K562 (cell line): ENCODE measurements around the gene BRF1. TPM values are rescaled to one million over a fixed set of nuclear protein-coding genes. Genes with fewer than 3 reads are reported as not detected.

Experiments used
- ATAC-seq: fragments of 200-7000 bp; cut with Tn5 transposase; 3 replicates; pipeline ENCODE4 v1.9.1; 2020; ENCODE audit warnings: moderate library complexity
- BruUV-seq: library from RNA; stranded (reverse); fragments of 400-500 nt; replicated peaks from 2 replicates; lab custom pipeline; 2021; lab: Mats Ljungman, UMichigan
- CTCF ChIA-PET: fragments of 300-600 bp; formaldehyde crosslinking; extraction: SDS; loops from one replicate; lab custom pipeline; 2021; ENCODE audit warnings: low intra/inter-chr PET ratio; lab: Yijun Ruan, JAX
- POLR2A ChIA-PET: fragments of 300-600, 350-650 bp; sonication (Branson Sonifier 250); formaldehyde crosslinking; extraction: SDS; loops from one replicate; lab custom pipeline; 2021; ENCODE audit warnings: antibody characterized with exemption, inconsistent platforms; lab: Yijun Ruan, JAX
- DNase-seq, 4 experiments: peaks; one replicate each; pipeline versions ENCODE4 v3.0.0 to v3.0.0-alpha.2; 2011 to 2018; ENCODE audit warnings: low spot score in 3 of 4, mixed read lengths in 3 of 4; ENCODE audit errors: extremely low read depth in 1 of 4
- FAIRE-seq: peaks from 2 replicates; lab custom pipeline; 2011; peaks lifted over from hg19 to GRCh38; lab: Jason Lieb, UNC
- H2AFZ ChIP-seq: 2 replicates; pipeline ENCODE4 v1.6.0; 2011; ENCODE audit warnings: low read depth, low read length, control low read depth, inconsistent platforms
- H3K27ac ChIP-seq: fragments of 200-600 bp; 3 replicates; pipeline ENCODE4 v1.8.0; 2011; ENCODE audit warnings: low read depth, mild to moderate bottlenecking, control low read depth, inconsistent platforms, low read length, moderate library complexity, mixed read lengths; ENCODE audit errors: extremely low read depth
- H3K27me3 ChIP-seq, 2 experiments: fragments of 300-600 bp in 1 of 2; 2 replicates in 1 of 2; 3 replicates in 1 of 2; pipeline versions ENCODE4 v1.6.0 to v1.8.0; 2011; ENCODE audit warnings: inconsistent platforms in 2 of 2, low read length in 2 of 2, mild to moderate bottlenecking in 1 of 2, mixed read lengths in 1 of 2, moderate library complexity in 1 of 2; ENCODE audit not compliant: control insufficient read depth in 2 of 2, insufficient read depth in 2 of 2
- H3K36me3 ChIP-seq: fragments of 300-600 bp; 3 replicates; pipeline ENCODE4 v1.8.0; 2011; ENCODE audit warnings: mild to moderate bottlenecking, low read length, inconsistent platforms; ENCODE audit not compliant: control insufficient read depth, insufficient read depth
- H3K4me1 ChIP-seq, 2 experiments: fragments of 200-600 bp in 1 of 2; replicated peaks in 1 of 2; 2 replicates in 1 of 2; 3 replicates in 1 of 2; pipeline versions ENCODE4 v1.5.1 to v1.8.0; 2011; ENCODE audit warnings: inconsistent platforms in 2 of 2, low read length in 2 of 2, mild to moderate bottlenecking in 1 of 2, mixed read lengths in 1 of 2, moderate library complexity in 1 of 2; ENCODE audit not compliant: control insufficient read depth in 2 of 2, insufficient read depth in 2 of 2
- H3K4me2 ChIP-seq: 2 replicates; pipeline ENCODE4 v1.6.1; 2011; ENCODE audit warnings: low read length, control low read depth, inconsistent platforms, mixed read lengths; ENCODE audit not compliant: insufficient read depth
- H3K4me3 ChIP-seq: fragments of 200-600 bp; sonication (generic), shearing (Covaris generic); 2 replicates; pipeline ENCODE4 v1.5.1; 2016; ENCODE audit warnings: control low read depth, inconsistent platforms
- H3K79me2 ChIP-seq: fragments of 200-600 bp; 3 replicates; pipeline ENCODE4 v1.8.0; 2011; ENCODE audit warnings: low read length, inconsistent platforms; ENCODE audit not compliant: control insufficient read depth, insufficient read depth
- H3K9ac ChIP-seq, 2 experiments: 2 replicates each; pipeline versions ENCODE4 v1.6.0 to v1.6.1; 2011; ENCODE audit warnings: low read depth in 2 of 2, low read length in 2 of 2, control low read depth in 1 of 2, inconsistent platforms in 1 of 2, mild to moderate bottlenecking in 1 of 2, mixed read lengths in 1 of 2; ENCODE audit not compliant: insufficient read depth in 1 of 2
- H3K9me1 ChIP-seq: one replicate; pipeline ENCODE4 v1.6.0; 2011; ENCODE audit warnings: inconsistent platforms, mild to moderate bottlenecking, low read length, moderate library complexity; ENCODE audit not compliant: control insufficient read depth, insufficient read depth
- H3K9me3 ChIP-seq: replicated peaks from 2 replicates; pipeline ENCODE4 v1.5.1; 2011; ENCODE audit warnings: low read depth, low read length, inconsistent platforms; ENCODE audit not compliant: control insufficient read depth, insufficient read depth
- H4K20me1 ChIP-seq: replicated peaks from 2 replicates; pipeline ENCODE4 v1.6.1; 2011; ENCODE audit warnings: low read length, inconsistent platforms, mixed read lengths; ENCODE audit not compliant: control insufficient read depth, insufficient read depth
- L3MBTL2 ChIP-seq: fragments of 450-650 bp; IDR thresholded peaks from 2 replicates; pipeline ENCODE4 v1.6.1; 2016; ENCODE audit warnings: mild to moderate bottlenecking, moderate library complexity
- PYGO2 ChIP-seq: fragments of 450-650 bp; IDR thresholded peaks from 2 replicates; pipeline ENCODE4 v1.6.1; 2016; ENCODE audit warnings: mild to moderate bottlenecking, missing genetic modification characterization, moderate library complexity, missing compliant biosample characterization
- SIN3A ChIP-seq, 2 experiments: fragments of 150-350 bp in 1 of 2; IDR thresholded peaks; 2 replicates each; pipeline ENCODE4 v1.6.1; 2011 to 2016; ENCODE audit warnings: borderline replicate concordance in 2 of 2, low read depth in 2 of 2, low read length in 2 of 2, mild to moderate bottlenecking in 2 of 2, moderate library complexity in 2 of 2; ENCODE audit not compliant: control insufficient read depth in 1 of 2
- ZMIZ1 ChIP-seq, 2 experiments: fragments of 150-350 bp in 1 of 2; IDR thresholded peaks; 2 replicates each; pipeline ENCODE4 v1.6.1; 2012 to 2016; ENCODE audit warnings: low read depth in 2 of 2, low read length in 2 of 2, mild to moderate bottlenecking in 1 of 2, moderate library complexity in 1 of 2
- ZNF174 ChIP-seq: fragments of 250-450 bp; sonication (Bioruptor Pico); IDR thresholded peaks from 2 replicates; pipeline ENCODE4 v1.4.0; 2020; ENCODE audit warnings: mild to moderate bottlenecking
- ZNF184 ChIP-seq: sonication (generic); formaldehyde crosslinking; IDR thresholded peaks from 2 replicates; pipeline ENCODE4 v1.5.0; 2020; ENCODE audit warnings: missing genetic modification reagents
- ZNF3 ChIP-seq: fragments of 250-450 bp; sonication (Bioruptor Pico); IDR thresholded peaks from 2 replicates; pipeline ENCODE4 v1.5.0; 2021; ENCODE audit warnings: mild to moderate bottlenecking, moderate library complexity
- ZNF695 ChIP-seq: fragments of 450-650 bp; formaldehyde crosslinking; IDR thresholded peaks from 2 replicates; pipeline ENCODE4 v1.4.0; 2020; ENCODE audit warnings: mild to moderate bottlenecking, moderate library complexity
- ZNF780A ChIP-seq: fragments of 250-450 bp; sonication (Bioruptor Pico); IDR thresholded peaks from 2 replicates; pipeline ENCODE4 v1.5.0; 2021; ENCODE audit warnings: mild to moderate bottlenecking
- WGBS: fragments of 100-300 bp; shearing (Covaris generic); methylation state at CpG from one replicate; pipeline ENCODE4 v1.1.6; 2016; ENCODE audit warnings: low coverage, mixed read lengths; ENCODE audit not compliant: insufficient coverage; ENCODE audit errors: missing lambda C conversion rate; 5-methylcytosine and 5-hydroxymethylcytosine counted together
- in situ Hi-C: fragments of 300-500 bp; cut with MboI; formaldehyde crosslinking; loops from 4 replicates; pipeline ENCODE4 v1.15.0; 2018; ENCODE audit warnings: inconsistent platforms, mixed read lengths
- intact Hi-C: fragments of 100-400 bp; cut with micrococcal nuclease; formaldehyde crosslinking; loops from 2 replicates; pipeline ENCODE4 v1.14.2; 2022
- polyA plus RNA-seq, 8 experiments: library from polyadenylated mRNA; depleted of rRNA in 4 of 8; stranded (reverse) in 5 of 8; unstranded in 3 of 8; fragments of >200 nt; fragmentation: Nextera tagmentation in 2 of 8; fragmentation: Illumina TruSeq in 1 of 8; extraction: Ambion mirVana in 2 of 8; extraction: Trizol in 1 of 8; gene quantifications; 2 replicates each; pipeline versions ENCODE4 v1.2.1 to v1.2.3, GENCODE V29; 2011 to 2014; ENCODE audit warnings: inconsistent platforms in 1 of 8, missing spikeins in 1 of 8
- total RNA-seq, 7 experiments: library from RNA; depleted of rRNA in 6 of 7; stranded (reverse); fragments of >200 nt in 6 of 7; fragmentation: Illumina TruSeq in 2 of 7; extraction: Trizol in 2 of 7; gene quantifications; 2 replicates each; pipeline versions ENCODE4 v1.2.1 to v1.2.3, GENCODE V29; 2011 to 2021; ENCODE audit warnings: low replicate concordance in 1 of 7
- TF ChIP-seq, protein P1 (sequence below): fragments of 250-450 bp; sonication (Bioruptor Pico); IDR thresholded peaks from 2 replicates; pipeline ENCODE4 v1.6.1; 2021; ENCODE audit warnings: mild to moderate bottlenecking
- TF ChIP-seq, protein P2 (sequence below): fragments of 250-450 bp; sonication (Bioruptor Pico); IDR thresholded peaks from 2 replicates; pipeline ENCODE4 v1.4.0; 2020

BRF1 gene
- total and polyA plus RNA-seq, 9 of the 15 experiments (the other 6 are each of a cell fraction or from before 2014, with no cell fraction given), result 0.14 to 24.6 (median 8.2) TPM

DNA sequence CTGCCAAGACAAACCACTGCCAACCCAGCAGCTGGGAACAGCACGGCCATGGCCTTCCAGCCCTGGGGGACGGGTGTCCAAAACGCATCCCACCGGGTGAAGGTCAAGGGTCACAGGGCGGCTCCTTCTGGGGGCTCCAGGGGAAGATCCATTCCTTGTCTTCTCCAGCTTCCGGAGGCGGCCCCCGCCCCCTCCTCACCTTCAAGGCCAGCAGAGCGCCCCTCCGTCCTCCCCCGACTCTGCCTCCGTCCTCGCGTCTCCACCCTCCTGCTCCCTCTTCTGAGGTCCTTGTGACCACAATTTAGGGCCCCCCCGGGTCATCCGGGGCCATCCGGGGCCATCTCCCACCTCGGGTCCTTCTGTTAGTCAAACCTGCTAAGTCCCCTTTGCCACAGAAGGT, 115.8 kb downstream of the BRF1 start:
- Histone ChIP-seq H3K27ac (no peak overlapping the region), H3K4me1 (peaks cover 3 to 38% of the 10 kb centered on the region in 2 experiments; a peak in 4 of 5 replicates), H3K27me3 (no peaks in the 10 kb centered on the region), H3K36me3 (no peaks in the 10 kb centered on the region), H3K79me2 (no peaks in the 10 kb centered on the region), H4K20me1 (no peaks in the 10 kb centered on the region), H2AFZ (no peak overlapping the region), H3K4me3 (no peak overlapping the region), H3K9me1 (no peaks in the 10 kb centered on the region), H3K9ac (no peak overlapping the region), H3K9me3 (no peaks in the 10 kb centered on the region; the same call in none of the 2 replicates), H3K4me2 (no peak overlapping the region)
- intact Hi-C loops (no loop called here), in situ Hi-C loops (no loop called here)
- CTCF ChIA-PET, result no interaction called here
- POLR2A ChIA-PET, result no interaction called here
- no TSS peak for BruUV-seq
- ATAC-seq (no peak), FAIRE-seq (no peak), DNase-seq (no peak)
- WGBS, result 17% methylated on average over 9 of the region's 18 CpGs
- TF ChIP-seq, protein P1, sequence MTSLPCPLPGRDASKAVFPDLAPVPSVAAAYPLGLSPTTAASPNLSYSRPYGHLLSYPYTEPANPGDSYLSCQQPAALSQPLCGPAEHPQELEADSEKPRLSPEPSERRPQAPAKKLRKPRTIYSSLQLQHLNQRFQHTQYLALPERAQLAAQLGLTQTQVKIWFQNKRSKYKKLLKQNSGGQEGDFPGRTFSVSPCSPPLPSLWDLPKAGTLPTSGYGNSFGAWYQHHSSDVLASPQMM (CRISPR knock-in tag), result no peak

DNA sequence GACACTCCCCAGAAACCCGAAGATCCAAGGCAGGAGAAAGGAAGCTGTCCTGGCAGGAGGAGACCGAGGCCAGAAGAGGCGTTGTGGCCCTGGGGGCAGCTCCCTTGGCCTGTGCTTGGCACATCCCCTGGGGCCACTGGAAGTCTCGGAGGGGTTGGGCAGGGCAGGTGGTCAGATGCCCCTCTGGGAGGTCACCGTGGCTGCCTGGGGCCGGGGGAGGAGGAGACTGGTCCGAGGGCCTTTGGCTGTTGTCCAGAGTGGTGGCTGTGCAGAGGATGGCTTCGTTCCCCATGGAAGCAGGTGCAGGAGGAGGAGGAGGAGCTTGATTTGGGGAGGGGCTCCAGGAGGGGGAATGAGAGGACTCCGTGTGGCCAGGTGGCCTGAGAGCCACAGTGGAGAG, 116.3 kb downstream of the BRF1 start:
- BruUV-seq, result no TSS peak
- WGBS, result 31% methylated on average over 4 of the region's 9 CpGs
- POLR2A ChIA-PET, result no interaction called here
- TF ChIP-seq, protein P2, sequence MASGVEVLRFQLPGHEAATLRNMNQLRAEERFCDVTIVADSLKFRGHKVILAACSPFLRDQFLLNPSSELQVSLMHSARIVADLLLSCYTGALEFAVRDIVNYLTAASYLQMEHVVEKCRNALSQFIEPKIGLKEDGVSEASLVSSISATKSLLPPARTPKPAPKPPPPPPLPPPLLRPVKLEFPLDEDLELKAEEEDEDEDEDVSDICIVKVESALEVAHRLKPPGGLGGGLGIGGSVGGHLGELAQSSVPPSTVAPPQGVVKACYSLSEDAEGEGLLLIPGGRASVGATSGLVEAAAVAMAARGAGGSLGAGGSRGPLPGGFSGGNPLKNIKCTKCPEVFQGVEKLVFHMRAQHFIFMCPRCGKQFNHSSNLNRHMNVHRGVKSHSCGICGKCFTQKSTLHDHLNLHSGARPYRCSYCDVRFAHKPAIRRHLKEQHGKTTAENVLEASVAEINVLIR (CRISPR knock-in tag), result no peak
- TF ChIP-seq SIN3A (IDR thresholded peaks at IDR 0.05; ENCODE audit: borderline replicate concordance in 2 of 2, control insufficient read depth in 1 of 2, low read depth in 2 of 2, low read length in 2 of 2) (no peak), ZMIZ1 (IDR thresholded peaks at IDR 0.05; ENCODE audit: low read depth in 2 of 2, low read length in 2 of 2) (no peak), ZNF184 (no peak), ZNF780A (CRISPR knock-in tag) (no peak), ZNF695 (CRISPR knock-in tag) (no peak), L3MBTL2 (no peak), ZNF174 (CRISPR knock-in tag) (no peak), PYGO2 (tag) (no peak), ZNF3 (no peak)

More for the DNA sequence above, 116.3 kb downstream of the BRF1 start:
- Histone ChIP-seq H3K27me3 (no peaks in the 10 kb centered on the region), H3K9me3 (no peaks in the 10 kb centered on the region; the same call in none of the 2 replicates), H3K9ac (peak overlapping the region in 1 of 2 experiments; percentile 52; a peak in 1 of 4 replicates), H3K4me1 (peaks cover 3 to 43% of the 10 kb centered on the region in 2 experiments; a peak in 4 of 5 replicates), H3K4me3 (no peak overlapping the region), H3K9me1 (no peaks in the 10 kb centered on the region), H3K79me2 (no peaks in the 10 kb centered on the region), H3K27ac (no peak overlapping the region), H3K36me3 (no peaks in the 10 kb centered on the region), H2AFZ (no peak overlapping the region), H4K20me1 (no peaks in the 10 kb centered on the region), H3K4me2 (no peak overlapping the region)
- intact Hi-C loops (loop anchor here (5.0 kb wide), 1 partner anchor 92 kb away; no protein-coding TSS in a partner anchor), in situ Hi-C loops (no loop called here)
- no peak for FAIRE-seq
- no peak for DNase-seq
- CTCF ChIA-PET, result no interaction called here
- ATAC-seq, result no peak
